Stimulated activated naive CD4-positive, alpha-beta T cell treated with Interleukin-2 at 50 U/mL for 16 hours (primary cell): ENCODE measurements around the gene CRTAP.
"Not testable (repeated sequence)": the region's sequence is repeated elsewhere in the genome, so short reads cannot be mapped to it uniquely, and the experiment has no call there.

Experiments
- DNase-seq: peaks from one replicate; lab custom pipeline; 2025; lab: John Stamatoyannopoulos, UW

The CRTAP gene

GRCh38 chr3:33174711-33175414 lies 61.0 kb downstream of the CRTAP start:
- DNase-seq = no peak

GRCh38 chr3:33179132-33179531 lies 65.3 kb downstream of the CRTAP start:
- no peak for DNase-seq

DNA sequence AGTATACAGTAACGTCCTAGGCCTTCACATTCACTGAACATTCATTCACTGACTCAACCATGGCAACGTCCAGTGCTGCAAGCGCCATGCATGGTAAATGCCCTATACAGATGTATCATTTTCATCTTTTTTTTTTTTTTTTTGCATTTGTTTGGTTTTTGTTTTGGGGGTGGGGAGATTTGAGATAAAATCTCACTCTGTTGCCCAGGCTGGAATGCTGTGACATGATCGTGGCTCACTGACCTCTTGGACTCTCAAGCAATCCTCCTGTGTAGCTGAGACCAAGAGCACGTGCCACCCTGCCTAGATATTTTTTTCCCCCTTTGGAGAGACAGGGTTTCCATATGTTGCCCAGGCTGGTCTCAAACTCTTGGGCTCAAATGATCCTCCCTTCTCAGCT lies 67.4 kb downstream of the CRTAP start:
- no peak for DNase-seq

DNA sequence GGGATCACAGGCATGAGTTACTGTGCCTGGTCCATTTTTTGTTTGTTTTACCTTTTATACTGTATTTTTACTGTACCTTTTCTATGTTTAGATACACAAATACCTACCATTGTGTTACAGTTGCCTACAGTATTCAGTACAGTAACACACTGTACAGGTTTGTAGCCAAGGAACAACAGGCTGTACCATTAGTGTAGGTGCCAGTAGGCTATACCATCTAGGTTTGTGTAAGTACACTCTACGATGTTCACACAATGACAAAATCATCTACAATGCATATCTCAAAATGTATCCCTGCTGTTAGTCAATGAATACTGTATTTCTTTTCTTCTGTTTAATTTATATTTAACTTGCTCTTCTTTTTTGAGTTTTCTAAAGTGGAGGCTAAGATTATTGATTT lies 67.8 kb downstream of the CRTAP start:
- not testable (repeated sequence) for DNase-seq

DNA sequence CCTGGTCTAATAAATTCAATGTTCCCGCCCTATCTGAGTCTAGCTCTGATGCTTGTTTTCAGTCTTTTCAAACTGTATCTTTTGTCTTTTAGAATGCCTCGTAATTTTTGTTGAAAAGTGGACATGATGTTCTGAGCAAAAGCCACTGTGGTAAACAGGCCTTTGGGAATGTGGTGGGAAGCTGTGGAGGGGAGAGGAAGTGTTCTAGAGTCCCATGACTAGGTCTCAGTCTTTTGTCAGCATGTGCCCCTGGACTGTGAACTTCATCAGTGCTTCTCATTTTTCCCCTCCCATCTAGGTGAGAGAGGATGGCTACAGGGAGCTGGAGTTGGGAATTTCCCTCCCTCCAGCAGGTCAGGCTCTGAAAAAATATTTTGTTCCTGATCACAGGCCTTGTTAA lies 71.0 kb downstream of the CRTAP start:
- no peak for DNase-seq

DNA sequence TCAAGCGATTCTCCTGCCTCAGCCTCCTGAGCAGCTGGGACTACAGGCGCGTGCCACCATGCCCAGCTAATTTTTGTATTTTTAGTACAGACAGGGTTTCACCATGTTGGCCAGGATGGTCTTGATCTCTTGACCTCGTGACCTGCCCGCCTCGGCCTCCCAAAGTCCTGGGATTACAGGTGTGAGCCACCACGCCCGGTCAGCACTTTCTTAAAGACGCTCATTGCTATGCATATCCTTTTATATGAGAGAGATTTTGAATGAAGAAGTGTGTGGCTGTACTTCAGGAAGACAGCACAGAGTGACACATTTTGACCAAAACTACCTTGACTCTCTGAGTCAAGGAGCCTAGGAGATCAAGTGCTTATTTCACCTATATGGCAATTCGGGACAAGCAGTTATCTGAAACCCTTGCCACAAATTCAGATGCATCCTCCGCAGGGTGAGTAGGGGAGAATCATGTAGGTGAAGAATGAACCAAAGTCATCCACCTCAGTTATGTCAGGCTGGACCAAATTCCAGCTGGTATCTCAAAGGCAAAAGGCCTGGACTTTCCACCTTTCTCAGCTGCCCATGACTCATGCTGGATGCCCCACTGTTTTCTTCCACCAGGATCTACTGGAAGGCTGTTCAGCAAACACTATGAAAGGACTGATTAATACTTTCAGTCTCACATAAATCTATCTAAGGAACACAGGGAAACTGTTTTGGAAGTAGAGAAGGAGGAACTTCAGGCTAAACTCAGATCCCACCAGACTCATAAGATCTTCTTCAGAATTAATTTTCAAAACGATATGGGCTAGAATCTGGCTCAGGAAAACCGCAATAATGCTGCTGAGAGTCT lies 72.9 kb downstream of the CRTAP start:
- no peak for DNase-seq

GRCh38 chr3:33187368-33187634 lies 73.5 kb downstream of the CRTAP start:
- no peak for DNase-seq

DNA sequence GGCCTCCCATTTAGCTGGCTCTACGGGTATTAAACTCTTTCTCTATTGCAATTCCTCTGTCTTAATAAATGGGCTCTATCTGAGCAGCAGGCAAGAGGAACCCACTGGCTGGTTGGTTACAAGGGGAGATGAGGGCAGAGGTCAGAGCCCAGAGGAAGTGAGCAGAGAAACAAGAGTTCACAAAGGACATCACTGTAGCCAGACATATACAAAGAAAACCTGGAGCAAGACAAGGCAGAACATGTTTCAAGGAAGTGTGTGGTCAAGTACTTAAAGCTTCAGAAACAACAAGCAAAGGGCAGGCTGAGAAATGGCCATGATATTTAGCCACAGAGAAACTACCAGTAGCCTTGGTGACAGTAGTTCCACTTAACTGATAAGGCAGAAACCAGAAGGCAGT lies 80.5 kb downstream of the CRTAP start:
- DNase-seq = no peak

- DNase-seq = no peak
These were observed 82.7 kb downstream of the CRTAP start for GRCh38 chr3:33196538-33196937.
